AG04449 (cell line): ENCODE measurements around the gene BRMS1.

Experiments used
- CTCF ChIA-PET: fragments of 350-600 bp; formaldehyde crosslinking; extraction: SDS; loops from one replicate; lab custom pipeline; 2021; ENCODE audit warnings: antibody characterized with exemption; lab: Yijun Ruan, JAX
- POLR2A ChIA-PET: fragments of 400-600, 350-600 bp; formaldehyde crosslinking; extraction: SDS; loops from one replicate; lab custom pipeline; 2020; ENCODE audit warnings: antibody characterized with exemption, inconsistent platforms; lab: Yijun Ruan, JAX
- DNase-seq: peaks from one replicate; pipeline ENCODE4 v3.0.0-alpha.2; 2010; ENCODE audit warnings: low read depth, low spot score
- H3K4me3 ChIP-seq: 2 replicates; pipeline ENCODE4 v1.5.1; 2011; ENCODE audit warnings: low read depth, mild to moderate bottlenecking, control low read depth, low read length
- TF ChIP-seq, protein P1 (sequence below): IDR thresholded peaks from one replicate; pipeline ENCODE4 v1.5.1; 2011; ENCODE audit warnings: mild to moderate bottlenecking, moderate library complexity, low read length, control low read depth, inconsistent platforms; ENCODE audit not compliant: insufficient read depth; ENCODE audit errors: missing control alignments

Gene BRMS1

DNA sequence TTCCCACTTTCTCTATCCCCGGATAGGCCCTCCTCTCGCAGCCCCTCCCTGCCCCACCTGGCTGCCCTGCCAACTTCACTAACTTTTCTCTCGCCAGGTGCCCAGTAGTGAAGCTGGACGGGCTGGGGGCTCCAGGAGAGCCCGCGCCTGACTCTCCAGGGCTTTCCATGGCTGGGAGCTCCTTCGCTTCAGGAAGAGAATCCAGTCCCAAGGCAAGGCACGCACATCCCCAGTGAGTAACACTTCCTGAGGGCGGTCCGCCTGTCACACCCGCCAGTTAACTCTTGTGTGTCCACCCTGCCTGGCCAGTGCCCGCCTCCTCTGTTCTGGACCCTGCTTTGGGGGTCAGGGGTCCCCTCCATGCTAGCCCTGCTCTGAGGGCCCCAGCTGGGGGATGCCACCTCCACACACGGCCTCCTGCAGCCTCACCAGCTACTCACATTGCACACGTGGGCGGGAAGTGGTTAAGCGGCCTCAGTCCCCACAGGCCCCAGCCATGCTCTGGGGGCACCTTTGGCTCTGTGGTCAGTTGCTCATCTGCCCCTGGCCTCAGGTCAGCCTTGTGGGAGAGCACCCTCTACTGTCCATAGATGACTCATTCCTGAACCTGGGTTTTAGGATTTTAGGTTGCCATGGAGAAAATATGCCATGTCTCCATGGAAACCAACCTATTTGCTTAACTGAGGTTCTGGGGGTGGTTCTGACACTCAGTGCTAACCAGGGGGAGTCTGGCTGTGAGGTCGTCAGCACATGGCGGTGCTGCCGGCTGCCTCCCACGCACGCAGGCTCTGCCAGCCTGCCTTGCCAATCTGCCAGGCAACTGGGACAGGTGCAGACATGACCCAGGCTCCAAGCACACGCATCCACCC, 8.4 kb downstream of the BRMS1 start, which contains the start of gene RIN1:
Gene RIN1 (minus strand): TSS at position 201 of the 869 bp plus-strand sequence. CDS start 32 bp downstream, at position 169.
- DNase-seq = peak; percentile 71
- CTCF ChIA-PET = interaction anchor here (0.9 to 8.8 kb wide), 14 partner anchors 9 to 70 kb away, joined by 3 to 231 read pairs (median 6); partner anchors contain the start of genes BRMS1, CD248, RAB1B and YIF1A
- H3K4me3 ChIP-seq = peak within 1 kb of the TSS; percentile 80
- POLR2A ChIA-PET = interaction anchor here (0.6 to 3.7 kb wide), 9 partner anchors 8 to 281 kb away, joined by 3 to 106 read pairs (median 12); partner anchors contain the start of genes B4GAT1, BRMS1, CD248 and YIF1A
- TF ChIP-seq, protein P1, sequence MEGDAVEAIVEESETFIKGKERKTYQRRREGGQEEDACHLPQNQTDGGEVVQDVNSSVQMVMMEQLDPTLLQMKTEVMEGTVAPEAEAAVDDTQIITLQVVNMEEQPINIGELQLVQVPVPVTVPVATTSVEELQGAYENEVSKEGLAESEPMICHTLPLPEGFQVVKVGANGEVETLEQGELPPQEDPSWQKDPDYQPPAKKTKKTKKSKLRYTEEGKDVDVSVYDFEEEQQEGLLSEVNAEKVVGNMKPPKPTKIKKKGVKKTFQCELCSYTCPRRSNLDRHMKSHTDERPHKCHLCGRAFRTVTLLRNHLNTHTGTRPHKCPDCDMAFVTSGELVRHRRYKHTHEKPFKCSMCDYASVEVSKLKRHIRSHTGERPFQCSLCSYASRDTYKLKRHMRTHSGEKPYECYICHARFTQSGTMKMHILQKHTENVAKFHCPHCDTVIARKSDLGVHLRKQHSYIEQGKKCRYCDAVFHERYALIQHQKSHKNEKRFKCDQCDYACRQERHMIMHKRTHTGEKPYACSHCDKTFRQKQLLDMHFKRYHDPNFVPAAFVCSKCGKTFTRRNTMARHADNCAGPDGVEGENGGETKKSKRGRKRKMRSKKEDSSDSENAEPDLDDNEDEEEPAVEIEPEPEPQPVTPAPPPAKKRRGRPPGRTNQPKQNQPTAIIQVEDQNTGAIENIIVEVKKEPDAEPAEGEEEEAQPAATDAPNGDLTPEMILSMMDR = peak; percentile 29

DNA sequence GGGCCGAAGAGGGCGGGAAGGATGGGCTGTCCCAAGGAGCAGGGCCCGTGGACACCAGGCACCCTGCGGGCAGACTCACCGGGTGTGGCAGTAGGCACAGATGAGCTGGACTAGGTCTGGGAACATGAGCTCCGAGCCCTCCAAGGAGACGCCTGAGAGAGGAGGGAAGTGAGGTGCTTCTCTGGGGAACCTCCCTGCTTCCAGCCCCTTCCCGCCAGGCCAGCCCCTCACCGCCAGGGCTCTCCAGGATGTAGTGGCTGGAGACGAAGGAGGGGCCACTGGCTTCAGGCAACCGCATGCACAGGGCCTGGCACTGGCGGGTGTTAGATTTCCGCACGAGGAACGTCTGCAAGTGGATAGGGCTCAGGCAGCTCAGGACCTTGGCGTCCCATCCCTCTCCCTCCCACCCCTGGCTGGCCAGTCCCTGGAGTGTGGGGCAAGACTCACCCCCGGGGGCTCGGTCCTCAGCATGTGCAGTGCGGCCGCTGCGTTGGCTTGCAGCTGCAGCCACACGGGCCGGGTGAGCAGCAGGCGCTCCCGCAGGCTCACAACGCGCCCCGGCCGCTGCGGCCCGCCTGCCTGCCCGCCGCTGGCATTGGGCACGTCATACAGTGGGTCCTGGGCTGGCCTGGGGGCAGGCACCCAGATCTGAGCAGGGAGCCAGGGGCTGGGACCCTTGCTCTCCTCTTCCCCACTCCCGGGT, 9.2 kb downstream of the BRMS1 start:
- peak overlapping the region; percentile 80 for H3K4me3 ChIP-seq
- no peak for DNase-seq
- CTCF ChIA-PET = interaction anchor here (0.8 to 8.8 kb wide), 18 partner anchors 9 to 114 kb away, joined by 3 to 231 read pairs (median 6); partner anchors contain the start of genes BRMS1, CD248, RAB1B and YIF1A
- POLR2A ChIA-PET = interaction anchor here (0.6 to 3.7 kb wide), 10 partner anchors 9 to 1018 kb away, joined by 3 to 106 read pairs (median 10); partner anchors contain the start of genes B4GAT1, BRMS1, CD248 and POLD4
- TF ChIP-seq, protein P1 = no peak

DNA sequence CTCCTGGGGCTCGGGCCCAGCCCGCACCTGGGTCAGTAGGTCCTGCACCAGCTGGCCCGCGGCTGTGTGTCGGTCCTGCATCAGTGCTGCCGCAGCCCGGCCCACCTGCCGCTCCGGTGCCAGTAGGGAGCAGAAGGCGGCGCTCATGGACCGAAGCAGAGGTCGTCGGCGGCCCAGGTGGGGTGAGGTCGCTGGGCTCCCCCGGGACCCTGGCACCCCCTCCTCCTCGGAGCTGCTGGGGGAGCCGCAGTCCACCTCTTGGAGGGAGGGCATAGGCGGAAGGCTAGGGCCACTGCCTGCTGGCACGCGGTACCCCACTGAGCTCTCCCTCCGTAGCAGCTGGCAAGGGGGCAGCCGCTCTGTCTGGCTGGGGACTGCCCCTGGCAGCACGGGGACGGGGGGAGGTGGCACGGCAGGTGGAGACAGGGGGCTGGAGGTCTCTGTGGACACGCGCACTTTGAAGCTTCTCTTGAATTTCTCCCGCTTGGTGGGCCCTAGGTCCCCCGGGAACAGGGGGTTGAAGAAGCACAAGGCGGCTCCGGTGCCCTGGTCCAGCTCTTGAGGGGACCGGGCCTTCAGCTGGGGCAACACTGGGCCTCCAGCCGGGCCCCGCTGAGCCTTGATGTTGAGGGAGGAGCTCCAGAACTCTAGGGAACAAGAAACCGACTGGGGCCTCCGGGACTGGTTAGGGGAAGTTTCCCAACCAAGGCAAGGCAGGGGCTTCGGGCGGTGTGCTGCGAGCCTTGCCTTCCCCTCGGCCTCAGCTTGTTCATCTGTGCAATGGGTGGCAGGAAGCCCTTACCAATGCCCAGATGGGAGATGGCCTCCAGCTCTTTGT, 10.1 kb downstream of the BRMS1 start:
- DNase-seq = no peak
- CTCF ChIA-PET = interaction anchor here (0.8 to 8.8 kb wide), 14 partner anchors 8 to 113 kb away, joined by 3 to 231 read pairs (median 6); partner anchors contain the start of genes BRMS1, CD248, MRPL11 and YIF1A
- POLR2A ChIA-PET = interaction anchor here (0.6 to 3.7 kb wide), 8 partner anchors 9 to 1019 kb away, joined by 3 to 106 read pairs (median 18); partner anchors contain the start of genes BRMS1, CD248, POLD4 and YIF1A
- H3K4me3 ChIP-seq = peak overlapping the region; percentile 80
- TF ChIP-seq, protein P1 = no peak

DNA sequence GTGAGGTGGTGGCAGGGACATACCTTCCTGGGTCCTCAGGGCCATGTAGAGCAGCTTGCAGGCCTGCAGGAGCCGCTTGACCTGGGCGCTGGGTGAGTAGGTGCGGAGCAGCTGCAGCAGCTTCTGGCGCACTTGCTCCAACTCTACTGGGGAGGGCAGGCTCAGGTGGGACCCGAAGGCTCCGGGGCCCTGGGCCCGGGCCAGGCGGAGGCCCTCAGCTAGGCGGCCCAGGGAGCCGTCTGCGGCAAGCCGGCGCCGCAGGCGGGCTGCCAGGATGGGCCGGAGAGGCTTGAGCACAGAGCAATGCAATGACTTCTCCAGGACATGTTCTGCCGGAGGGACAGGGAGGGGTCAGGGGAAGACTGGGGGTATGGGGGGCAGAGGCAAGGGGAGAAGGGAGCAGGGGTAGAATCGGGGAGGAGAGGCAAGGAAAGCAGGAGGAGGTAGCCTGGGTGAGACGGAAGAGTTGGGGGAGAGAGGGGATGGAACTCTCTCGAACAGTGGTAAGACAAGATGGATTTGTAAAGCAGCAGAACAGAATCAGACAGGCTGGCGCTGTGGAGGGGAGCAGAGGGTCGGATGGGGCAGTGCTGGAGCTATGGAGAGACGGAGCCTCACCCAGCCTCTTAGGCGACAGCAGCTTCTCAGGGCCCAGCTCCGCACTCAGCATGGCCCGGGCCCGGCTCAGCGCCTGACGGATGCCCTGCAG, 10.9 kb downstream of the BRMS1 start:
- POLR2A ChIA-PET = interaction anchor here (2.7 to 3.7 kb wide), 3 partner anchors 8 to 21 kb away, joined by 29 to 106 read pairs (median 29); partner anchors contain the start of gene CD248
- H3K4me3 ChIP-seq = peak overlapping the region; percentile 80
- CTCF ChIA-PET = interaction anchor here (0.7 to 8.8 kb wide), 11 partner anchors 11 to 113 kb away, joined by 3 to 231 read pairs (median 8); partner anchors contain the start of genes BRMS1, CD248 and MRPL11
- DNase-seq = no peak
- TF ChIP-seq, protein P1 = no peak
